Transverse colon (tissue), 4 donors: ENCODE results near the gene SCN9A.

Experiments
- CTCF ChIP-seq, 5 experiments: fragments of 200-600 bp in 3 of 5; fragments of 450-650 bp in 2 of 5; sonication (generic) in 3 of 5; IDR thresholded peaks; 1 replicate in 2 of 5; 2 replicates in 3 of 5; pipeline ENCODE4 v1.5.1; 2016 to 2017; ENCODE audit warnings: antibody characterized with exemption in 5 of 5, inconsistent platforms in 3 of 5, mild to moderate bottlenecking in 2 of 5, moderate library complexity in 1 of 5
- EP300 ChIP-seq: sonication (generic); formaldehyde crosslinking; IDR thresholded peaks from one replicate; pipeline ENCODE4 v1.6.1; 2017; ENCODE audit warnings: antibody characterized with exemption, low read depth
- POLR2A ChIP-seq: fragments of 450-650 bp; IDR thresholded peaks from one replicate; pipeline ENCODE4 v1.6.1; 2016; ENCODE audit warnings: antibody characterized with exemption, mild to moderate bottlenecking, moderate library complexity
- POLR2AphosphoS5 ChIP-seq, 3 donors: sonication (generic); formaldehyde crosslinking; IDR thresholded peaks; one replicate each; pipeline ENCODE4 v1.6.1; 2016; ENCODE audit warnings: antibody characterized with exemption in 3 of 3

- no peak for TF ChIP-seq CTCF (IDR thresholded peaks at IDR 0.05)
- no peak for TF ChIP-seq EP300
- TF ChIP-seq POLR2A, result no peak
- TF ChIP-seq POLR2AphosphoS5 (IDR thresholded peaks at IDR 0.05), result no peak
Measured at GRCh38 chr2:166337932-166338331, 37.8 kb downstream of the SCN9A start.
